CD4-positive, alpha-beta T cell treated with Interleukin-2 at 100 ng/mL for 4 hours (primary cell): ENCODE data around the gene EFCAB13.
"Not testable (repeated sequence)": the region's sequence is repeated elsewhere in the genome, so short reads cannot be mapped to it uniquely, and the experiment has no call there.

Experiments used
- DNase-seq: peaks from one replicate; pipeline ENCODE4 v3.0.0-alpha.2; 2020; ENCODE audit warnings: low spot score

EFCAB13 gene

GRCh38 chr17:47427985-47428384 is 104.2 kb downstream of the EFCAB13 start:
- no peak for DNase-seq

GRCh38 chr17:47432240-47432639 is 108.5 kb downstream of the EFCAB13 start:
- not testable (repeated sequence) for DNase-seq

GRCh38 chr17:47465165-47465564 is 141.4 kb downstream of the EFCAB13 start:
- no peak for DNase-seq

- DNase-seq, result not testable (repeated sequence)
Observed at GRCh38 chr17:47466976-47467375, 143.2 kb downstream of the EFCAB13 start.

- no peak for DNase-seq
Observed at GRCh38 chr17:47470836-47471235, 147.1 kb downstream of the EFCAB13 start.

GRCh38 chr17:47472073-47472472 is 148.3 kb downstream of the EFCAB13 start:
- not testable (repeated sequence) for DNase-seq
